SH-SY5Y (cell line): ENCODE measurements around the gene DDX51.

Experiments used
- GATA2 ChIP-seq: IDR thresholded peaks from 2 replicates; pipeline ENCODE4 v1.6.1; 2011; ENCODE audit warnings: mild to moderate bottlenecking, low read depth, low read length
- GATA3 ChIP-seq: IDR thresholded peaks from 2 replicates; pipeline ENCODE4 v1.6.1; 2011; ENCODE audit warnings: low read depth, mild to moderate bottlenecking, low read length, moderate library complexity

DNA sequence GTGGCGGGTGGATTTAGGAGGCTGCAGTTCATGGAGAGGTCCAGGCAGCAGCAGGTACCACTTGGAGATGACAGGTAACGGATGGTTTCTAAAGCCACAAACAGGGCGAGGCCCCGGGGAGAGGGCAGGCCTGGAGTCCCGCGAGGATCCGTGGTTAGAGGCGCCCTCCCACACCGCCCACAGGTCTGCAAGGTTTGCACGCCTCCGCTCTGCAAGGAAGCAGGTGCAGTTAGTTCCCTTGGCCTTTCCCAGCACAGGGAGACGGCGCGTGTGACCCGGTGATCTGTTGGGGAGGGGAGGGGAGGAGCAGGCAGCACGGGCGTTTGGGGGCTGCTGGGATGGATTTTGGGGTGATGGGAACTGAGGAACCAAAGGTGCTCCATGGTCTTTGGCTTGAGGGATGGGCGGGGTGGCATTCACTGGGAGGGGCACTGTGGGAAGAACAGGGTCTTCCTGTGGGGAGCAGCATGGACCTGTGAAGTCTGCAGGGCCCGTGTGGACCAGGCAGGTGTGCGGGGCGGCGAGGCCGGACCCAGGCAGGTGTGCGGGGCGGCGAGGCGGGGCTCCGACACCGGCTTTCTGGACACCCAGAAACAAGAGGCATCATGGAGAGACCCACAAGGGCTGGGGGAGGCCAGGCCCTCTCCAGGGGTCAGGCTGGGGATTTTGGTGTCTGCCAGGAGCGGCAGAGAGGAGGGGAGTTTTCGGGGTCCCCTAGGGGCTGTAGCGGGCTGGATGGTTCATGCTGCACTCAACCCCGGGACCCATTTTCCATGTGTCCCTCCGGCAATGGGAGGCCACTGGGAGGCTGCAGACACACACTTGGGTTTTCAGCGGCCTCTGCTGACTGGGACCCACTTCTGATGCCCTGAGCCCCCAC, 29.3 kb upstream of the DDX51 start:
- no peak for TF ChIP-seq GATA2
- TF ChIP-seq GATA3 = no peak
